Activated T-helper 2 cell treated with anti-CD3 and anti-CD28 coated beads, Interferon-gamma antibody, Interleukin-2, Interleukin-4, amounts not matched to agents 10 μg/mL and 5 μg/mL and 100 μg/mL, durations not matched to agents 14 hours and 24 hours and 36 hours (primary cell): ENCODE data around the gene CD34. TPM values are rescaled to one million over a fixed set of nuclear protein-coding genes. Genes with fewer than 3 reads are reported as not detected.
A peak's percentile ranks its signal among the peaks of the same experiment; 100 is the strongest.

Experiments used
- DNase-seq: peaks from one replicate; pipeline ENCODE4 v3.0.0; 2021; ENCODE audit warnings: low spot score
- H3K27ac Mint-ChIP-seq: one replicate; pipeline ENCODE4 v1.8.0; 2021; ENCODE audit warnings: mixed read lengths
- H3K27me3 Mint-ChIP-seq: one replicate; pipeline ENCODE4 v1.8.0; 2021; ENCODE audit warnings: low read depth, mixed read lengths
- H3K36me3 Mint-ChIP-seq: one replicate; pipeline ENCODE4 v1.8.0; 2021; ENCODE audit warnings: low read depth, mixed read lengths
- H3K4me1 Mint-ChIP-seq: one replicate; pipeline ENCODE4 v1.8.0; 2021; ENCODE audit warnings: low read depth, mixed read lengths
- H3K4me3 Mint-ChIP-seq: one replicate; pipeline ENCODE4 v1.8.0; 2021; ENCODE audit warnings: low read depth, mild to moderate bottlenecking, moderate library complexity, mixed read lengths
- H3K9me3 Mint-ChIP-seq: one replicate; pipeline ENCODE4 v1.8.0; 2021; ENCODE audit warnings: mixed read lengths
- intact Hi-C: fragments of 100-400 bp; cut with micrococcal nuclease; formaldehyde crosslinking; loops from one replicate; pipeline ENCODE4 v1.15.1; 2023
- total RNA-seq: library from RNA; stranded (reverse); gene quantifications from 2 replicates; pipeline ENCODE4 v1.2.3, GENCODE V29; 2022

Gene CD34
- total RNA-seq, 1 donor from 2014 or later = not detected

DNA sequence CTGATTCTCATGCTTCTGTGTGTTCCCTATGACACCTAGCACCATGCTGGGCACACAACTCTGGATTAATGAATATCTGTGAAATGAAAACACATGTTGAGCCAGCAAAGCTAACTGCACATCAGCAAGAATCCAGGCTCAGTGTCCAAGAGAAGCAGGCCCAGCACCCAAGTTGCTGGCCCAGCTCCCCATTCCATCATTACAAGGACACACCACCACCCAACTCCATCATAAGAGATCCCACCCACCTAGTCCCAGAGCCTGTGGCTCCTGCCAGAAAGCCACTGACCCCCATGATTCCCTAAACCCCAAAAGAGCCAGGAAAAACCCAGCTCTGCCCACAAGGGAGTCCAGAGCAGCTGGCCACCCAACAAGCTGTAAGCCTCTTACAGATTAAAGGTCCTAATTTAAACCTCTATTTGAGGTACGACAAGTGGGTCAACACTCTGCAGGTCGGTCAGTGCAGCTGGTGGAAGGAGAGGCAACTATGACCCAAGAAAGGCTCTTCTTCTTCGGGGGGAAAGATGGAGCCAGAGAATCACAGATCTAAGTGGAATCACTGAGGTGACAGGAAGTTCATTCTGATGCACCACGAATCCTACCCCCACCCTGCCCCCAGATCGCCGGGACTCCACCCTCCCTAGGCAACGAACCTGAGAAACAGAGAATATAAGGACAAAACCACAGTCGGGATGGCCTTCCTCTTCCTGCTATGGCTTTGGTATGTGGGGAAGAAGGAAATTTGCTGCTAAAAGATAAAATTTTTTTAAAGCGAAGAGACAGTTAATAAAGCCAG lies 58.2 kb downstream of the CD34 start:
- Mint-ChIP-seq H3K4me3 (no peak overlapping the region), H3K4me1 (peaks cover 64% of the 10 kb centered on the region), H3K36me3 (peaks cover 67% of the 10 kb centered on the region), H3K27me3 (no peaks in the 10 kb centered on the region), H3K27ac (no peak overlapping the region), H3K9me3 (no peaks in the 10 kb centered on the region)
- intact Hi-C loops = no loop called here
- DNase-seq = no peak

DNA sequence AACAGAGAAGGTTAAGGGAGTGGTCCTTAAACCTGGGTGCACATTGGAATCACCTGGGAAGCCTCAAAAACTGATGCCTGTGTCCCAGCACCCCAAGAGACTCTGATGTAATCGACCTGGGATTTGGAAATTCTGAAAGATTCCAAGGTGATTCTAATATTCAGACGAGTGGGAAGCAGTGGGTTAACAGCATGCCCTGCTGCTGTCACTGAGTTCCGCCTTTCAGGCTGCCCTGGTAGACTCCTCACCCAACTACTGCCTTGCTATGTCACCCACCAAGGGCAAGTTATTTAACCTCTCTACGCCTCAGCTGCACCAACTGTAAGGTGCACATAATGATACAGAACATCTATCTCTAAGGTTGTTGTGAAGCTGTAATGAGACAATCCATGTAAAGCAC lies 59.2 kb downstream of the CD34 start:
- Mint-ChIP-seq H3K36me3 (peaks cover 65% of the 10 kb centered on the region), H3K4me1 (peaks cover 58% of the 10 kb centered on the region), H3K27me3 (no peaks in the 10 kb centered on the region), H3K4me3 (no peak overlapping the region), H3K9me3 (no peaks in the 10 kb centered on the region), H3K27ac (no peak overlapping the region)
- DNase-seq = no peak
- intact Hi-C loops = no loop called here

DNA sequence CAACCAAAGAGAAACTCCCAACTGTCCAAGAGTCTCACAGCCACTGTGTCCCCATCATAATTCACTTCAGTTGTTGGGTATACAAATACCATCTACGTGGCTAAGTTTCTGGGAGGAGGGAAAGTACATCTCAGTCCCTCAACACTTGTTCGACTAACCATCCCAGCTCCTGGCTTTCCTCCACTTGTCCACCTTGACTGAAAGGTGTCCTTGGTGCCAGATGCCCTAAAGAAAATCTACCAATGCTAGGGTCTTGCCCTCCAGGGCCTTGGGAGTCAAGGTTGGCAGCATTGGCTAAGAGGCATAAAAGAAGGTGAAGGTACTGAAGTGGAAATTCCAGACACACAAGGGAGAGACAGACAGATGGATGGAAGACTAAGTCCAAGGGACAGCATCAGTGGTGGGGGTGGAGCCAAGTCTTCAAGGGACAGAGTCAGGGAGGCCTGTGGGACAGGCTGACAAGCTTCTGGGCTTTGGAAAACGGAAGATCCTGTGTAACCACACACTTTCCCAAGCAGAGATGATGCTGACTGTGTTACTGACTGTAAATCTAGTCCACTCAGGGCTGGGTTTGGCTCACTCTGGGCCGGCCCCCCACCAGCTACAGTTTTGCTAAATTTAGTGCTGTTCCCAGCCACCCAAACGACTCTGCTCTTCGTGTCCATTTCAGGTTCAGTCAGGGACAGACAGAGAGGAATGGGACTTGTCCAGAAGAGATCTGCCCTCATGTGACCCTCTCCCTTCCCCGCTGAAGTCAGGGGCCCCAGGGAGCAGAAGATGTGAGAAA lies 60.1 kb downstream of the CD34 start:
- intact Hi-C loops = no loop called here
- Mint-ChIP-seq H3K9me3 (no peaks in the 10 kb centered on the region), H3K27me3 (no peaks in the 10 kb centered on the region), H3K4me1 (peaks cover 49% of the 10 kb centered on the region), H3K4me3 (no peak overlapping the region), H3K27ac (no peak overlapping the region), H3K36me3 (peaks cover 60% of the 10 kb centered on the region)
- no peak for DNase-seq

DNA sequence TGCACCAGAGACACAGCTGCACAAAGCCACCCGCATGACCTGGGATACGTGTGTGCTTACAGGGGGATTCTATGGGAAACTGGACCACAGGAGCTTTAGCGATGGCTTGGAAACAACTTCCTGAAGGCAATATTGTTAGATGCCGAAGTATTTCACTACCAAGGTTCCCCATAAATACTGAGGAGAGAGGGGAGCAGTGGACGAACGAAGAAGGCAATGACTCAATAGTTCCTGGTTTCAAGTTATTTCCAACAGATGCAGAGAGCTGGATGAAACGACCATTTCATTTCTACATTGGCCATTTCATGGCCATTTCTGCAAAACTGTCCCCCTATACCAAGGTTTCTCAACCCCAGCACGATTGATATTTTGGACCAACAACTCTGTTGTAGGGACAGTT lies 61.3 kb downstream of the CD34 start:
- peaks cover 60% of the 10 kb centered on the region for H3K36me3 Mint-ChIP-seq
- H3K27me3 Mint-ChIP-seq = no peaks in the 10 kb centered on the region
- DNase-seq = no peak
- peaks cover 51% of the 10 kb centered on the region for H3K4me1 Mint-ChIP-seq
- H3K9me3 Mint-ChIP-seq = no peaks in the 10 kb centered on the region
- no peak overlapping the region for H3K4me3 Mint-ChIP-seq
- no peak overlapping the region for H3K27ac Mint-ChIP-seq
- intact Hi-C loops = loop anchor here (2.0 kb wide), 1 partner anchor 33 kb away; no protein-coding TSS in a partner anchor

DNA sequence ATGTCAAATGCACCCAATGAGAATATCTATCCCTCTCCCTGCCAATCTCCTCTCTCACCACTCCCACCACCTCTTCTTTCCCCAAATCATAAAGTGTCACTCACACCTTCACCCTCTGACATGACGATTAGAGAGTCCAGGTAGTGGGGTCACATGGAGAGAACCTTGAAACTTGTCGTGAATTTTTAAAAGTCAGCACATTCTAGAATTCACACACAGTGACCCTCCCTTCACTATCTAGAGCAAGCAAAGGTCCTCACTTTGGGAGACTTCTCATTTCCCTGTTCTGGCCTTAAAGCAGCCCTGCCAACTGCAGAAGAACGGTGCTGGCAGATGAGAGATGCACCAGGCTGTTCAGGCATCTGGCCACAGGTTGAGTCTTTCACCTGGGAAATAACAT lies 61.9 kb downstream of the CD34 start:
- intact Hi-C loops = loop anchor here (2.0 kb wide), 1 partner anchor 34 kb away; no protein-coding TSS in a partner anchor
- no peaks in the 10 kb centered on the region for H3K27me3 Mint-ChIP-seq
- no peaks in the 10 kb centered on the region for H3K9me3 Mint-ChIP-seq
- no peak for DNase-seq
- peak overlapping the region; percentile 62 for H3K27ac Mint-ChIP-seq
- H3K4me3 Mint-ChIP-seq = no peak overlapping the region
- H3K36me3 Mint-ChIP-seq = peaks cover 65% of the 10 kb centered on the region
- peaks cover 53% of the 10 kb centered on the region for H3K4me1 Mint-ChIP-seq

DNA sequence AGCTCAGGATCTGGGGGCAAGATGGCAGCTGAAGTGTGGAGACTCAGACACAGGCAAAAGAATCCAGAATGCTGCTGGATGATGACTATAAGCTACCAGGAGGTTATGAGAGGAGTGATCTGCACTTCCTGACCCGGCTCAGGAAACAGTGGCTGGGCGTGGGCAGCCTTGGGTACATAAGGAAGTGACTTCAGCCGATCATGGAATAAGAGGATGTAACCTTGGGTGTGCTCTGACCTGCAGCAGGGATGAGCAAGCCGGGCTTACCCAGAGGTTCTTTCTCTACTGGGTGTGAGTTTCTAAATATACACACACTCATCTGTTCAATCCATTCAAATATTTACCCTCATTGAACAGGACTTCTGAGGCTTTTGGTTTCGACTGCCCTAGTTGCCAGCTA lies 62.7 kb downstream of the CD34 start:
- H3K9me3 Mint-ChIP-seq = no peaks in the 10 kb centered on the region
- H3K4me1 Mint-ChIP-seq = peaks cover 50% of the 10 kb centered on the region
- peaks cover 71% of the 10 kb centered on the region for H3K36me3 Mint-ChIP-seq
- intact Hi-C loops = loop anchor here (1.0 to 2.0 kb wide), 4 partner anchors 16 to 35 kb away; no protein-coding TSS in a partner anchor
- no peaks in the 10 kb centered on the region for H3K27me3 Mint-ChIP-seq
- peak overlapping the region; percentile 5 for H3K4me3 Mint-ChIP-seq
- H3K27ac Mint-ChIP-seq = peak overlapping the region; percentile 65
- no peak for DNase-seq

DNA sequence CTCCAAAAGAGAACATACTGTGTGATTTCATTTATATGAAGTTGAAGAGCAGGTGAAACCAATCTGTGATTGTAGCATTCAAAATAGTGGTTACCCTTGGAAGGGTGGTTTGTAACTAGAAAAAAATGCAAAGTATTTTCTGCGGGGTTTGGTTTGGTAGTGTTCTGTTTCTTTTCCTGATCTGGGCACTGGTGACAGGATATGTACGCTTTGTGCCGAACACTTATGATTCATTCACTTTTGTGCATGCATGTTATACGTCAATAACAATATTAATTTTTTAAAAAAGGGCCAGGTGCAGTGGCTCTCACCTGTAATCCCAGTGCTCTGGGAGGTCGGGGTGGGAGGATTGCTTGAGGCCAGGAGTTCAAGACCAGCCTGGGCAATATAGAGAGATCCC lies 63.8 kb downstream of the CD34 start:
- Mint-ChIP-seq H3K4me3 (no peak overlapping the region), H3K27ac (no peak overlapping the region), H3K9me3 (no peaks in the 10 kb centered on the region), H3K36me3 (peaks cover 62% of the 10 kb centered on the region), H3K27me3 (no peaks in the 10 kb centered on the region), H3K4me1 (peaks cover 38% of the 10 kb centered on the region)
- no peak for DNase-seq
- intact Hi-C loops = no loop called here

DNA sequence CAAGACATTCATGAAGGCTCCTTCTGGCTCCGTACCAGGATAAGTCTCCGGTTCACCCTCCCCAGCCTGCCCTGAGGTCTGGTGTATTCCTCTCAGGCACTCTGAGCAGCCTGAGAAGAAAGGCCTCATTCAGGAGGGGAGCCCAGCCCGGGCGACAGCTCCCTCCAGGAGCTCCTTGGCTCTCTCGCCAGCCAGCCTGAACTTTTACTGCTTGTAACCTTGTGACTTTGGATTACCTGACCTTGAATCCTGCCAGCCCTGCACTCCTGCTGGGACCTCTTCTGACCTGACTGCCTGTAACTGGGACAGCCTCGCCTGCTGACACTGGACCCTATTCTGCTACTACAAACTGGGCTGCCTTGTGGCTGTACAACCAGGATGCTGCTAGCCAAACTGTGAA lies 65.8 kb downstream of the CD34 start:
- no peak overlapping the region for H3K27ac Mint-ChIP-seq
- no peak overlapping the region for H3K4me3 Mint-ChIP-seq
- H3K9me3 Mint-ChIP-seq = no peaks in the 10 kb centered on the region
- H3K4me1 Mint-ChIP-seq = peaks cover 34% of the 10 kb centered on the region
- no peaks in the 10 kb centered on the region for H3K27me3 Mint-ChIP-seq
- no peak for DNase-seq
- intact Hi-C loops = no loop called here
- H3K36me3 Mint-ChIP-seq = peaks cover 48% of the 10 kb centered on the region

DNA sequence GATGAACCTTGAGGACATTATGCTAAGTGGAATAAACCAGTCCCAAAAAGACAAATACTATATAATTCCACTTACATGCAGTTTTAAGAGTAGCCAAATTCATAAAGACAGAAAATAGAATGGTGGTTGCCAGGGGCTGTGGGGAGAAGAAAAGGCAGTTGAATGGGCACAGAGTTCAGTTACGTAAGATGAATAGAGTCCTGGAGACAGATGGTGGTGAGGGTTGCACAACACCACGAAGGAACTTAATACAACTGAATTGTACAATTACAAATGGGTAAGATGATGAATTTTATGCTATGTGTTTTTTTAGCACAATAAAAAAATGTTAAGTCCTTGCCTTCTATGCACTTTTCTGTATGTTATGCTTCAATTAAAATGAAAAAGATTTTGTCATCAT lies 66.6 kb downstream of the CD34 start:
- intact Hi-C loops = no loop called here
- Mint-ChIP-seq H3K36me3 (peaks cover 46% of the 10 kb centered on the region), H3K9me3 (no peaks in the 10 kb centered on the region), H3K4me1 (peaks cover 31% of the 10 kb centered on the region), H3K27me3 (no peaks in the 10 kb centered on the region), H3K4me3 (no peak overlapping the region), H3K27ac (peak overlapping the region; percentile 11)
- DNase-seq = no peak

DNA sequence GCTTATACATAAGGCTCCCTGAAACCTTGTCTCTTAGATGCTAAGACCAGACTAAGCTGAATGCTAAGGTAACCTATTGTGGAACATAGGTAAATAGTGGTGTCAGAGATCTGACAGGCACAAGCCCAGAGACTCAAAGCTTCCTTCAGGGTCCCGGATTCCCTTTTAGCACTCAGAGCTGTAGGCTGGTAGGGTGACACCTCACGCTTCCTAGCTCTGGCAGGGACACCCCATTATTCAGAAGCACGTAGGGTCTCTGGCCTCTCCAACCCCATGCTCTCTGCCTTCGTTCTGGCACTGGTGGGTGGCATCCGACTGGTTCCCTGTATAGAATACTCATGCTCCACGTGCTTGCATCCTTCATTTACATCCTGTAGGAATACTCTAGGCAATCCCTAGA lies 68.4 kb downstream of the CD34 start:
- H3K4me1 Mint-ChIP-seq = peaks cover 26% of the 10 kb centered on the region
- no peaks in the 10 kb centered on the region for H3K9me3 Mint-ChIP-seq
- H3K36me3 Mint-ChIP-seq = peaks cover 51% of the 10 kb centered on the region
- H3K4me3 Mint-ChIP-seq = no peak overlapping the region
- no peaks in the 10 kb centered on the region for H3K27me3 Mint-ChIP-seq
- no peak overlapping the region for H3K27ac Mint-ChIP-seq
- intact Hi-C loops = no loop called here
- DNase-seq = no peak

DNA sequence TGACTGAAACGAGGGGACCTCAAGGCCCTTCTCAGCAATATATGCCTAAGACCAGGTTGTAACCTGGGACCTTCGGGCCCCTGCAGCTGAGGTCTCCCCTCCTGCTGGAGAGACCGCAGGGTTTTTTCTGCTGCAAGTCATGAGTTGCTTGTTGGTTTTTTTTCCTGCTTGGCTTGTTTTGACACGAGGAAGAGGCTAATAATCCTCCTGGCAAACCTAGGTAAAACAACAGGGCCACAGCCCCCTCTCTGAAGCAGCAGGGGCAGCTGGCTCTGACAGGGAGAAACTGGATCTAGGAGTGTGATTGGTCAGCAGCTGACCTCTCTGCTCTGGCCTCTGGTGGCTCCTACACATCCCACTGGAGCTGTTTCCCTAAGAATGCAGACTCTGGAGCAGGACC lies 69.0 kb downstream of the CD34 start:
- no peak for DNase-seq
- peaks cover 53% of the 10 kb centered on the region for H3K36me3 Mint-ChIP-seq
- no peaks in the 10 kb centered on the region for H3K27me3 Mint-ChIP-seq
- intact Hi-C loops = no loop called here
- peaks cover 26% of the 10 kb centered on the region for H3K4me1 Mint-ChIP-seq
- no peak overlapping the region for H3K27ac Mint-ChIP-seq
- no peaks in the 10 kb centered on the region for H3K9me3 Mint-ChIP-seq
- no peak overlapping the region for H3K4me3 Mint-ChIP-seq

DNA sequence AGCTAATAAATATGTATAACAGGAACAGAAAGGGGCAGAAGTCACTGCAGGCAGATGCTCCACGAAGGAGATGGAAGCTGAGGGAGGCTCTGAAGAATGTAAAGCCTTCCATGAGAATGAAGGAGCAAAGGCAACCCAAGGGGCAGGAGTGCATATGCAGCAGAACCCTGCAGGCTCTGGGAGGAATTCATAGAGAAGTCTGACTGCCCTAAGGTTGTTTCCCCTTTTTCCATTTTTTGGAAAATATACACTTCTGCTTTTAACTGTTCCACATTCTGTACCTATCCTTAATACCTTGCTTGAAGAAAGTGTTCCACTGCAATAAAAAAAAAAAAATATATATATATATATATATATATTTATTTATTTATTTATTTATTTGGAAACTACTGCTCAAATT lies 69.6 kb downstream of the CD34 start:
- Mint-ChIP-seq H3K36me3 (peaks cover 52% of the 10 kb centered on the region), H3K9me3 (no peaks in the 10 kb centered on the region), H3K27me3 (no peaks in the 10 kb centered on the region), H3K4me1 (peaks cover 28% of the 10 kb centered on the region), H3K4me3 (no peak overlapping the region), H3K27ac (no peak overlapping the region)
- intact Hi-C loops = no loop called here
- DNase-seq = no peak

DNA sequence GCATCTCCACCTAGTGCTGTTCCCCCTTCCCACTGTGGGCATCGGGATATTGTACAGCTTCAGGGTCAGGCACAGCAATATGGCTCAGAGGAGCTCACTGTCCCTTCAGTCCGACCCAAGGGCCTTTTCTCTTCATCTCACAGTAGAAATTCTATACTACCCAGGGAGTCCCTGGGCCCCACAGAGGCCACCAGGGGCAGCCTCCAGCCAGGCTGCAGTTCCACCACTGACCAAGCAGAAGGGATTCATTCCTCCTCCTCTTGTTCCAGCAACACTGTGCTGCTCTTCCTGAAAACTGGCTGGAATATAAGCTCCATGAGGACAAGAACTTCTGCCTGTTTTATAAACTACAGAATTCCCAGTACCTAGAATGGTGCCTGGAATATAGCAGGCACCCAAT lies 70.5 kb downstream of the CD34 start:
- intact Hi-C loops = no loop called here
- H3K4me1 Mint-ChIP-seq = peaks cover 27% of the 10 kb centered on the region
- no peak overlapping the region for H3K4me3 Mint-ChIP-seq
- H3K27ac Mint-ChIP-seq = no peak overlapping the region
- peaks cover 49% of the 10 kb centered on the region for H3K36me3 Mint-ChIP-seq
- no peaks in the 10 kb centered on the region for H3K9me3 Mint-ChIP-seq
- H3K27me3 Mint-ChIP-seq = no peaks in the 10 kb centered on the region
- no peak for DNase-seq
